ENCODE measurements around the gene RETREG3.
"Not testable (repeated sequence)": the region's sequence is repeated elsewhere in the genome, so short reads cannot be mapped to it uniquely, and the experiment has no call there.

The RETREG3 gene

GRCh38 chr17:42609182-42609813 is at the start of gene RETREG3, which contains the start of gene TUBG1:
Gene RETREG3 (minus strand): TSS chr17:42609374. CDS start chr17:42609324, 50 bp downstream.
Gene TUBG1 (plus strand): TSS chr17:42609683. CDS start chr17:42609738, 55 bp downstream.
- DNase-seq, result peak; percentile 99

GRCh38 chr17:42657824-42658588 is 48.8 kb upstream of the RETREG3 start:
- DNase-seq, result no peak

GRCh38 chr17:42655528-42655927 is 46.4 kb upstream of the RETREG3 start:
- DNase-seq, result no peak

- no peak for DNase-seq
These were observed 44.3 kb upstream of the RETREG3 start for GRCh38 chr17:42653179-42654124.

- DNase-seq, result no peak
These were observed 42.2 kb upstream of the RETREG3 start for GRCh38 chr17:42651392-42651791.

GRCh38 chr17:42647778-42648177 is 38.6 kb upstream of the RETREG3 start:
- no peak for DNase-seq

GRCh38 chr17:42642336-42642735 is 33.2 kb upstream of the RETREG3 start:
- no peak for DNase-seq

GRCh38 chr17:42640121-42640520 is 30.9 kb upstream of the RETREG3 start:
- DNase-seq, result no peak

GRCh38 chr17:42639525-42640113 is 30.4 kb upstream of the RETREG3 start:
- DNase-seq, result no peak

GRCh38 chr17:42632949-42633444 is 23.8 kb upstream of the RETREG3 start:
- DNase-seq, result no peak

- no peak for DNase-seq
These were observed 20.3 kb upstream of the RETREG3 start for GRCh38 chr17:42629411-42630009.

- not testable (repeated sequence) for DNase-seq
These were observed 18.0 kb upstream of the RETREG3 start for GRCh38 chr17:42627032-42627764.

GRCh38 chr17:42623732-42624596 is 14.8 kb upstream of the RETREG3 start:
- no peak for DNase-seq

- no peak for DNase-seq
These were observed 14.1 kb upstream of the RETREG3 start for GRCh38 chr17:42623271-42623670.

- not testable (repeated sequence) for DNase-seq
These were observed 12.8 kb upstream of the RETREG3 start for GRCh38 chr17:42621987-42622386.

- no peak for DNase-seq
These were observed 9.4 kb upstream of the RETREG3 start for GRCh38 chr17:42618442-42619150.

GRCh38 chr17:42617956-42618431 is 8.8 kb upstream of the RETREG3 start:
- DNase-seq, result no peak

- no peak for DNase-seq
These were observed 4.6 kb upstream of the RETREG3 start for GRCh38 chr17:42613699-42614295.

- no peak for DNase-seq
These were observed 2.8 kb upstream of the RETREG3 start for GRCh38 chr17:42612013-42612412.

Data from activated CD4-positive, CD25-positive, alpha-beta regulatory T cell treated with anti-CD3 and anti-CD28 coated beads, Interleukin-2, amount 50 U/mL, for 72 hours (primary cell).